GM21717 (cell line): Measurements from ENCODE around the gene SPECC1L.

Source experiments
- ATAC-seq: cut with Tn5 transposase; IDR thresholded peaks from one replicate; pipeline ENCODE4 v1.9.1; 2021; ENCODE audit warnings: mild to moderate bottlenecking, moderate library complexity; ENCODE audit not compliant: unreplicated experiment

Gene SPECC1L

GRCh38 chr22:24463071-24463760 lies 192.6 kb downstream of the SPECC1L start:
- ATAC-seq: no peak

GRCh38 chr22:24465566-24465965 lies 194.9 kb downstream of the SPECC1L start:
- ATAC-seq: no peak

GRCh38 chr22:24465975-24466374 lies 195.3 kb downstream of the SPECC1L start:
- no peak for ATAC-seq

GRCh38 chr22:24466716-24467328 lies 196.2 kb downstream of the SPECC1L start:
- ATAC-seq: no peak

GRCh38 chr22:24467340-24467739 lies 196.7 kb downstream of the SPECC1L start:
- no peak for ATAC-seq
